K562 (cell line): Measurements from ENCODE around the gene MUC5AC. TPM values are rescaled to one million over a fixed set of nuclear protein-coding genes. Genes with fewer than 3 reads are reported as not detected.

Source experiments
- ATAC-seq: fragments of 200-7000 bp; cut with Tn5 transposase; 3 replicates; pipeline ENCODE4 v1.9.1; 2020; ENCODE audit warnings: moderate library complexity
- BruUV-seq: library from RNA; stranded (reverse); fragments of 400-500 nt; replicated peaks from 2 replicates; lab custom pipeline; 2021; lab: Mats Ljungman, UMichigan
- CTCF ChIA-PET: fragments of 300-600 bp; formaldehyde crosslinking; extraction: SDS; loops from one replicate; lab custom pipeline; 2021; ENCODE audit warnings: low intra/inter-chr PET ratio; lab: Yijun Ruan, JAX
- POLR2A ChIA-PET: fragments of 300-600, 350-650 bp; sonication (Branson Sonifier 250); formaldehyde crosslinking; extraction: SDS; loops from one replicate; lab custom pipeline; 2021; ENCODE audit warnings: antibody characterized with exemption, inconsistent platforms; lab: Yijun Ruan, JAX
- DNase-seq, 4 experiments: peaks; one replicate each; pipeline versions ENCODE4 v3.0.0 to v3.0.0-alpha.2; 2011 to 2018; ENCODE audit warnings: low spot score in 3 of 4, mixed read lengths in 3 of 4; ENCODE audit errors: extremely low read depth in 1 of 4
- FAIRE-seq: peaks from 2 replicates; lab custom pipeline; 2011; peaks lifted over from hg19 to GRCh38; lab: Jason Lieb, UNC
- H2AFZ ChIP-seq: 2 replicates; pipeline ENCODE4 v1.6.0; 2011; ENCODE audit warnings: low read depth, low read length, control low read depth, inconsistent platforms
- H3K27ac ChIP-seq: fragments of 200-600 bp; 3 replicates; pipeline ENCODE4 v1.8.0; 2011; ENCODE audit warnings: low read depth, mild to moderate bottlenecking, control low read depth, inconsistent platforms, low read length, moderate library complexity, mixed read lengths; ENCODE audit errors: extremely low read depth
- H3K27me3 ChIP-seq, 2 experiments: fragments of 300-600 bp in 1 of 2; 2 replicates in 1 of 2; 3 replicates in 1 of 2; pipeline versions ENCODE4 v1.6.0 to v1.8.0; 2011; ENCODE audit warnings: inconsistent platforms in 2 of 2, low read length in 2 of 2, mild to moderate bottlenecking in 1 of 2, mixed read lengths in 1 of 2, moderate library complexity in 1 of 2; ENCODE audit not compliant: control insufficient read depth in 2 of 2, insufficient read depth in 2 of 2
- H3K36me3 ChIP-seq: fragments of 300-600 bp; 3 replicates; pipeline ENCODE4 v1.8.0; 2011; ENCODE audit warnings: mild to moderate bottlenecking, low read length, inconsistent platforms; ENCODE audit not compliant: control insufficient read depth, insufficient read depth
- H3K4me1 ChIP-seq, 2 experiments: fragments of 200-600 bp in 1 of 2; replicated peaks in 1 of 2; 2 replicates in 1 of 2; 3 replicates in 1 of 2; pipeline versions ENCODE4 v1.5.1 to v1.8.0; 2011; ENCODE audit warnings: inconsistent platforms in 2 of 2, low read length in 2 of 2, mild to moderate bottlenecking in 1 of 2, mixed read lengths in 1 of 2, moderate library complexity in 1 of 2; ENCODE audit not compliant: control insufficient read depth in 2 of 2, insufficient read depth in 2 of 2
- H3K4me2 ChIP-seq: 2 replicates; pipeline ENCODE4 v1.6.1; 2011; ENCODE audit warnings: low read length, control low read depth, inconsistent platforms, mixed read lengths; ENCODE audit not compliant: insufficient read depth
- H3K4me3 ChIP-seq: fragments of 200-600 bp; sonication (generic), shearing (Covaris generic); 2 replicates; pipeline ENCODE4 v1.5.1; 2016; ENCODE audit warnings: control low read depth, inconsistent platforms
- H3K79me2 ChIP-seq: fragments of 200-600 bp; 3 replicates; pipeline ENCODE4 v1.8.0; 2011; ENCODE audit warnings: low read length, inconsistent platforms; ENCODE audit not compliant: control insufficient read depth, insufficient read depth
- H3K9ac ChIP-seq, 2 experiments: 2 replicates each; pipeline versions ENCODE4 v1.6.0 to v1.6.1; 2011; ENCODE audit warnings: low read depth in 2 of 2, low read length in 2 of 2, control low read depth in 1 of 2, inconsistent platforms in 1 of 2, mild to moderate bottlenecking in 1 of 2, mixed read lengths in 1 of 2; ENCODE audit not compliant: insufficient read depth in 1 of 2
- H3K9me1 ChIP-seq: one replicate; pipeline ENCODE4 v1.6.0; 2011; ENCODE audit warnings: inconsistent platforms, mild to moderate bottlenecking, low read length, moderate library complexity; ENCODE audit not compliant: control insufficient read depth, insufficient read depth
- H3K9me3 ChIP-seq: replicated peaks from 2 replicates; pipeline ENCODE4 v1.5.1; 2011; ENCODE audit warnings: low read depth, low read length, inconsistent platforms; ENCODE audit not compliant: control insufficient read depth, insufficient read depth
- H4K20me1 ChIP-seq: replicated peaks from 2 replicates; pipeline ENCODE4 v1.6.1; 2011; ENCODE audit warnings: low read length, inconsistent platforms, mixed read lengths; ENCODE audit not compliant: control insufficient read depth, insufficient read depth
- ELF2 ChIP-seq: fragments of 250-450 bp; sonication (Bioruptor Pico); IDR thresholded peaks from 2 replicates; pipeline ENCODE4 v1.5.0; 2021; ENCODE audit warnings: mild to moderate bottlenecking
- HCFC1 ChIP-seq: IDR thresholded peaks from 2 replicates; pipeline ENCODE4 v1.6.1; 2012; ENCODE audit warnings: low read depth, low read length, improper control_type of control experiment
- MYBL2 ChIP-seq, 2 experiments: fragments of 450-650 bp in 1 of 2; sonication (generic) in 1 of 2; formaldehyde crosslinking in 1 of 2; IDR thresholded peaks; 2 replicates each; pipeline versions ENCODE4 v1.6.1 to v1.8.1; 2017 to 2022; ENCODE audit warnings: borderline replicate concordance in 1 of 2, inconsistent platforms in 1 of 2, low read depth in 1 of 2, mild to moderate bottlenecking in 1 of 2, missing genetic modification reagents in 1 of 2, moderate library complexity in 1 of 2
- NR2C1 ChIP-seq, 2 experiments: fragments of 450-650 bp; IDR thresholded peaks; 2 replicates each; pipeline ENCODE4 v1.6.1; 2017; ENCODE audit warnings: mild to moderate bottlenecking in 2 of 2, antibody characterized with exemption in 1 of 2, inconsistent platforms in 1 of 2, missing compliant biosample characterization in 1 of 2, missing genetic modification characterization in 1 of 2
- TCF7 ChIP-seq: sonication (generic); IDR thresholded peaks from 2 replicates; pipeline ENCODE4 v1.6.1; 2016; ENCODE audit warnings: antibody characterized with exemption, borderline replicate concordance
- TRIM25 ChIP-seq: fragments of 450-650 bp; IDR thresholded peaks from 2 replicates; pipeline ENCODE4 v1.7.0; 2016; ENCODE audit warnings: borderline replicate concordance
- ZNF146 ChIP-seq: IDR thresholded peaks from one replicate; pipeline ENCODE4 v1.6.1; 2018; ENCODE audit warnings: missing compliant biosample characterization; ENCODE audit not compliant: unreplicated experiment
- WGBS: fragments of 100-300 bp; shearing (Covaris generic); methylation state at CpG from one replicate; pipeline ENCODE4 v1.1.6; 2016; ENCODE audit warnings: low coverage, mixed read lengths; ENCODE audit not compliant: insufficient coverage; ENCODE audit errors: missing lambda C conversion rate; 5-methylcytosine and 5-hydroxymethylcytosine counted together
- in situ Hi-C: fragments of 300-500 bp; cut with MboI; formaldehyde crosslinking; loops from 4 replicates; pipeline ENCODE4 v1.15.0; 2018; ENCODE audit warnings: inconsistent platforms, mixed read lengths
- intact Hi-C: fragments of 100-400 bp; cut with micrococcal nuclease; formaldehyde crosslinking; loops from 2 replicates; pipeline ENCODE4 v1.14.2; 2022
- polyA plus RNA-seq, 8 experiments: library from polyadenylated mRNA; depleted of rRNA in 4 of 8; stranded (reverse) in 5 of 8; unstranded in 3 of 8; fragments of >200 nt; fragmentation: Nextera tagmentation in 2 of 8; fragmentation: Illumina TruSeq in 1 of 8; extraction: Ambion mirVana in 2 of 8; extraction: Trizol in 1 of 8; gene quantifications; 2 replicates each; pipeline versions ENCODE4 v1.2.1 to v1.2.3, GENCODE V29; 2011 to 2014; ENCODE audit warnings: inconsistent platforms in 1 of 8, missing spikeins in 1 of 8
- total RNA-seq, 7 experiments: library from RNA; depleted of rRNA in 6 of 7; stranded (reverse); fragments of >200 nt in 6 of 7; fragmentation: Illumina TruSeq in 2 of 7; extraction: Trizol in 2 of 7; gene quantifications; 2 replicates each; pipeline versions ENCODE4 v1.2.1 to v1.2.3, GENCODE V29; 2011 to 2021; ENCODE audit warnings: low replicate concordance in 1 of 7

The MUC5AC gene
- total and polyA plus RNA-seq, 9 of the 15 experiments (the other 6 are each of a cell fraction or from before 2014, with no cell fraction given): not detected

GRCh38 chr11:1223346-1224110, 65.8 kb downstream of the MUC5AC start:
- no peak overlapping the region for H3K4me2 ChIP-seq
- H3K9me1 ChIP-seq: no peaks in the 10 kb centered on the region
- H3K4me1 ChIP-seq: peaks cover 0 to 78% of the 10 kb centered on the region in 2 experiments; a peak in 2 of 5 replicates
- intact Hi-C loops (no loop called here), in situ Hi-C loops (no loop called here)
- no peaks in the 10 kb centered on the region for H3K79me2 ChIP-seq
- no TSS peak for BruUV-seq
- H3K4me3 ChIP-seq: no peak overlapping the region
- 2% methylated on average over 18 of the region's 22 CpGs for WGBS
- TF ChIP-seq HCFC1 (no peak), TCF7 (no peak), TRIM25 (no peak), ELF2 (no peak), ZNF146 (no peak), NR2C1 (IDR thresholded peaks at IDR 0.05) (no peak), NR2C1 (tag; IDR thresholded peaks at IDR 0.05) (no peak), MYBL2 (IDR thresholded peaks at IDR 0.05; ENCODE audit: low read depth) (no peak), MYBL2 (CRISPR knock-in tag; IDR thresholded peaks at IDR 0.05; ENCODE audit: borderline replicate concordance) (no peak)
- no peaks in the 10 kb centered on the region for H3K9me3 ChIP-seq
- H3K27ac ChIP-seq: no peak overlapping the region
- H3K36me3 ChIP-seq: no peaks in the 10 kb centered on the region
- CTCF ChIA-PET: no interaction called here
- ATAC-seq (no peak), FAIRE-seq (no peak), DNase-seq (no peak)
- H3K27me3 ChIP-seq: peaks cover 0 to 66% of the 10 kb centered on the region in 2 experiments; a peak in 3 of 5 replicates
- H3K9ac ChIP-seq: no peak overlapping the region
- no peak overlapping the region for H2AFZ ChIP-seq
- 0 out of 2 replicates have a peak, but pooled peaks cover 3% of the 10 kb centered on the region for H4K20me1 ChIP-seq
- POLR2A ChIA-PET: no interaction called here
